Measurements from ENCODE around the gene PLEKHA6.

PLEKHA6 gene

DNA sequence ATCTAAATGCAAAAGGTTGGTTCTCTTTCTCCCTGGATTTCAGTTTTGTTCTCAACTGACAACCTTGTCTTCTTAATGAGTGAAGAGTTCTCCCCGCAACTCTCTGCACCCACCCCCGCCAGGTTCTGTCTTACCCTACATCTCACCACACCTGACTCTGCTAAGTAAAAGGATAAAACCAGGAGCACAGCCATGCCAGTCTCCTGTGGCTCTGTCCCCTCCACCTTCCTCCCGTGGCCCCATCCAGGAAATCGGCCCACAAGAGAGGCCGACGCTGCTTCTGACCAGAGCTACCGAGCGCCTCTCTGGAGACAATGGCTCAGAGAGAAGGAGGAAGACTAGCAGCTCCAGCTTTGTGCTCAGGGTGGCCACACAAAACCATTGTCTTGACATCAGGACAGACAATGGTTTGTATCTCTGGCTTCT, 72.2 kb downstream of the PLEKHA6 start:
- H3K27me3 ChIP-seq (ENCODE audit: insufficient read depth, poor library complexity, severe bottlenecking) = no peaks in the 10 kb centered on the region
- H3K27ac ChIP-seq (replicated peaks) = peak overlapping the region; percentile 83
- TF ChIP-seq POLR2AphosphoS5 (IDR thresholded peaks at IDR 0.05; ENCODE audit: low read depth) = no peak
- TF ChIP-seq GABPA (IDR thresholded peaks at IDR 0.05; ENCODE audit: low read depth) = no peak
- TF ChIP-seq REST (IDR thresholded peaks at IDR 0.05; ENCODE audit: insufficient replicate concordance, low read depth) = no peak
- no peak for TF ChIP-seq SPI1 (IDR thresholded peaks at IDR 0.05; ENCODE audit: borderline replicate concordance, low read depth)
- TF ChIP-seq CTCF (IDR thresholded peaks at IDR 0.05; ENCODE audit: insufficient read depth, low read length) = no peak
- peak overlapping the region; percentile 4; the same call in 1 of the 2 replicates for H3K4me3 ChIP-seq (replicated peaks; ENCODE audit: insufficient read depth, low read length)
- DNase-seq (ENCODE audit: low read depth in 1 of 2, low spot score in 1 of 2) = peak in 1 of 2 experiments; percentile 31

DNA sequence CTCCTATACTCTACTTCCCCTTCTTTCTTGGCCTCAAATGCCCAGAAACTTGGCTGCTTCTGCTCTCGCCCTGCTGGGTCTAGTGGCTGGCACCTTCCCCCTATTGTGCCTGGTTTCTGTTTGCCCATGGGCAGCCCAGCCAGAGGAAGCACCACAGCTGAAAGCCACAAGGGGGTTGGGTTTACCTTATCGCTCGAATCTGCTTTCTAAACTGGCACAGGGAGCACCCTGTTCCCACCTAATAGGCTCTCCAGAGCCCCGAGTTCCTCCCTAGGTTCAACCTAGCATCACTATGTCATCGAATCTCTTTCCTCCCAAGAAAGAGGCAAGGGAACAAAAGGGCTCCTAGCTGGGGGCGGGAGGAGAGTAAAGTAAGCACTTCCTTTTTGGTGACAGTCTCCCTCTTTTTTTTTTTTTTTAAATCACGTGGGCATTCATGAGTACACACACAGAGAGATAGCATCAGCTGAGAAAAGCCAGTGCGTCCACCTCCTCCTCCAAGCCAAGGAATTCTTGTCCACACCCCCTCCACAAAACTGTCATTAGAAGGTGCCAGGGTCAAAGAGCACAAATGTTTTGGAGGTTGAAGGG, 72.8 kb downstream of the PLEKHA6 start:
- Histone ChIP-seq H3K27me3 (ENCODE audit: insufficient read depth, poor library complexity, severe bottlenecking) (no peaks in the 10 kb centered on the region), H3K4me3 (replicated peaks; ENCODE audit: insufficient read depth, low read length) (peak overlapping the region; percentile 26), H3K27ac (replicated peaks) (peak overlapping the region; percentile 83)
- 0 out of 2 replicates have a peak, but pooled peaks have one; percentile 36 for TF ChIP-seq GABPA (IDR thresholded peaks at IDR 0.05; ENCODE audit: low read depth)
- TF ChIP-seq SPI1 (IDR thresholded peaks at IDR 0.05; ENCODE audit: borderline replicate concordance, low read depth) = peak; percentile 89
- TF ChIP-seq REST (IDR thresholded peaks at IDR 0.05; ENCODE audit: insufficient replicate concordance, low read depth) = no peak
- TF ChIP-seq POLR2AphosphoS5 (IDR thresholded peaks at IDR 0.05; ENCODE audit: low read depth) = peak; percentile 61
- no peak for TF ChIP-seq CTCF (IDR thresholded peaks at IDR 0.05; ENCODE audit: insufficient read depth, low read length)
- DNase-seq (ENCODE audit: low read depth in 1 of 2, low spot score in 1 of 2) = peak; percentile 72 to 94

DNA sequence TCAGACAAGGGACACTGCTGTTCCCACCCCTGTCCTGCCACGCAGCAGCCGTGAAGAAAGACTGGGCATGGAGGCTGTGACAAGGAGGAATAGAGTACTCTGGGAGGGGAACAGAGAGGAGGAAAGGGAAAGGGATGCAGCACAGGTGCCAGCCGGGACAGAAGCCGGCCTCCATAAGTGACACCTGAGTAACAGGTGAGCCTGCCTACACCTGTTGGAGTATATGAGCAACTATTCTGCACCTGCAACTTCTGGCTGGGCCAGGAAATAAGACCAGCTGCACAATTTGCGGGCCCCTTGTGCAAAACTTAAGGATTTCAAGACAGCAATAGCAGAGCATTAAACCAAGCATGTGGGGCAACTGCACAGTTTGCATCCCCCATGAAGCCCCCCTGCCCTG, 73.4 kb downstream of the PLEKHA6 start:
- H3K27me3 ChIP-seq (ENCODE audit: insufficient read depth, poor library complexity, severe bottlenecking) = no peaks in the 10 kb centered on the region
- peak overlapping the region; percentile 83 for H3K27ac ChIP-seq (replicated peaks)
- DNase-seq (ENCODE audit: low read depth in 1 of 2, low spot score in 1 of 2) = no peak
- TF ChIP-seq POLR2AphosphoS5 (IDR thresholded peaks at IDR 0.05; ENCODE audit: low read depth) = no peak
- TF ChIP-seq CTCF (IDR thresholded peaks at IDR 0.05; ENCODE audit: insufficient read depth, low read length) = no peak
- TF ChIP-seq SPI1 (IDR thresholded peaks at IDR 0.05; ENCODE audit: borderline replicate concordance, low read depth) = no peak
- TF ChIP-seq REST (IDR thresholded peaks at IDR 0.05; ENCODE audit: insufficient replicate concordance, low read depth) = no peak
- no peak for TF ChIP-seq GABPA (IDR thresholded peaks at IDR 0.05; ENCODE audit: low read depth)
- H3K4me3 ChIP-seq (replicated peaks; ENCODE audit: insufficient read depth, low read length) = peak overlapping the region; percentile 26
